Keratinocyte (primary cell): Measurements from ENCODE around the gene FAT2. TPM values are rescaled to one million over a fixed set of nuclear protein-coding genes. Genes with fewer than 3 reads are reported as not detected.

Experiments used
- DNase-seq: peaks from one replicate; pipeline ENCODE4 v3.0.0-alpha.2; 2011; ENCODE audit warnings: low read depth, missing footprints, low spot score
- FAIRE-seq: peaks from 2 replicates; lab custom pipeline; 2011; peaks lifted over from hg19 to GRCh38; lab: Jason Lieb, UNC
- H2AFZ ChIP-seq: 2 replicates; pipeline ENCODE4 v1.6.0; 2012; ENCODE audit warnings: low read length, control low read depth, inconsistent platforms; ENCODE audit not compliant: control insufficient read depth
- H3K27ac ChIP-seq: 2 replicates; pipeline ENCODE4 v1.5.1; 2011; ENCODE audit warnings: low read length; ENCODE audit not compliant: control insufficient read depth, insufficient read depth
- H3K27me3 ChIP-seq: 3 replicates; pipeline ENCODE4 v1.6.0; 2011; ENCODE audit warnings: low read length; ENCODE audit not compliant: control insufficient read depth, insufficient read depth; ENCODE audit errors: extremely low read depth
- H3K36me3 ChIP-seq, 2 experiments: 2 replicates in 1 of 2; 3 replicates in 1 of 2; pipeline ENCODE4 v1.5.1; 2011; ENCODE audit warnings: low read length in 2 of 2, mild to moderate bottlenecking in 1 of 2; ENCODE audit not compliant: control insufficient read depth in 2 of 2, insufficient read depth in 2 of 2; ENCODE audit errors: extremely low read depth in 1 of 2
- H3K4me1 ChIP-seq: 3 replicates; pipeline ENCODE4 v1.5.1; 2011; ENCODE audit warnings: low read length; ENCODE audit not compliant: control insufficient read depth, insufficient read depth; ENCODE audit errors: extremely low read depth
- H3K4me2 ChIP-seq: 3 replicates; pipeline ENCODE4 v1.6.0; 2011; ENCODE audit warnings: low read depth, low read length; ENCODE audit not compliant: control insufficient read depth, insufficient read depth; ENCODE audit errors: extremely low read depth
- H3K4me3 ChIP-seq, 3 experiments: fragments of 200-600 bp in 1 of 3; sonication (generic) in 1 of 3; 2 replicates in 2 of 3; 3 replicates in 1 of 3; pipeline ENCODE4 v1.5.1; 2011 to 2016; ENCODE audit warnings: low read length in 3 of 3, mild to moderate bottlenecking in 3 of 3, control low read depth in 2 of 3, inconsistent platforms in 1 of 3, low read depth in 1 of 3, mixed read lengths in 1 of 3, mixed run types in 1 of 3, moderate library complexity in 1 of 3; ENCODE audit not compliant: control insufficient read depth in 2 of 3, insufficient read depth in 2 of 3; ENCODE audit errors: extremely low read depth in 1 of 3
- H3K79me2 ChIP-seq: 2 replicates; pipeline ENCODE4 v1.6.0; 2012; ENCODE audit warnings: low read length; ENCODE audit not compliant: control insufficient read depth, insufficient read depth
- H3K9ac ChIP-seq: 3 replicates; pipeline ENCODE4 v1.6.0; 2011; ENCODE audit warnings: low read length; ENCODE audit not compliant: control insufficient read depth, insufficient read depth; ENCODE audit errors: extremely low read depth
- H3K9me1 ChIP-seq: 3 replicates; pipeline ENCODE4 v1.6.0; 2011; ENCODE audit warnings: low read length; ENCODE audit not compliant: control insufficient read depth, insufficient read depth; ENCODE audit errors: extremely low read depth
- H3K9me3 ChIP-seq: 2 replicates; pipeline ENCODE4 v1.5.1; 2012; ENCODE audit warnings: low read depth, low read length; ENCODE audit not compliant: control insufficient read depth
- H4K20me1 ChIP-seq: 3 replicates; pipeline ENCODE4 v1.6.0; 2011; ENCODE audit warnings: low read length; ENCODE audit not compliant: control insufficient read depth, insufficient read depth; ENCODE audit errors: extremely low read depth
- EZH2 ChIP-seq: IDR thresholded peaks from one replicate; pipeline ENCODE4 v1.6.1; 2012; ENCODE audit warnings: inconsistent platforms, mild to moderate bottlenecking, low read length, moderate library complexity
- dilution Hi-C: fragments of 300-500 bp; cut with MboI; formaldehyde crosslinking; loops from one replicate; pipeline ENCODE4 v1.7.0; 2020; ENCODE audit warnings: low sequenced_read_pairs; ENCODE audit not compliant: extremely low pct_ligation_motif_present
- polyA plus RNA-seq, 5 experiments: library from polyadenylated mRNA; depleted of rRNA in 3 of 5; stranded (reverse) in 3 of 5; stranded (forward) in 1 of 5; unstranded in 1 of 5; fragments of >200 nt; gene quantifications; 1 replicate in 1 of 5; 2 replicates in 3 of 5; 3 replicates in 1 of 5; pipeline versions ENCODE4 v1.2.1 to v1.2.3, GENCODE V29; 2011 to 2012; ENCODE audit warnings: missing spikeins in 2 of 5, low read depth in 1 of 5, low replicate concordance in 1 of 5
- TF ChIP-seq, protein P1 (sequence below), 3 experiments: IDR thresholded peaks in 1 of 3; conservative IDR thresholded peaks in 1 of 3; optimal IDR thresholded peaks in 1 of 3; 2 replicates in 2 of 3; 3 replicates in 1 of 3; pipeline versions ENCODE3 to v1.5.1; 2011; ENCODE audit warnings: low read length in 3 of 3, mild to moderate bottlenecking in 3 of 3, moderate library complexity in 2 of 3, control low read depth in 1 of 3, inconsistent platforms in 1 of 3; ENCODE audit not compliant: insufficient read depth in 2 of 3; ENCODE audit errors: extremely low read depth in 1 of 3

FAT2 gene
- polyA plus RNA-seq, 1 donor (not counting 4 experiments of a cell fraction or from before 2014, with no cell fraction given), result 35.0 TPM

DNA sequence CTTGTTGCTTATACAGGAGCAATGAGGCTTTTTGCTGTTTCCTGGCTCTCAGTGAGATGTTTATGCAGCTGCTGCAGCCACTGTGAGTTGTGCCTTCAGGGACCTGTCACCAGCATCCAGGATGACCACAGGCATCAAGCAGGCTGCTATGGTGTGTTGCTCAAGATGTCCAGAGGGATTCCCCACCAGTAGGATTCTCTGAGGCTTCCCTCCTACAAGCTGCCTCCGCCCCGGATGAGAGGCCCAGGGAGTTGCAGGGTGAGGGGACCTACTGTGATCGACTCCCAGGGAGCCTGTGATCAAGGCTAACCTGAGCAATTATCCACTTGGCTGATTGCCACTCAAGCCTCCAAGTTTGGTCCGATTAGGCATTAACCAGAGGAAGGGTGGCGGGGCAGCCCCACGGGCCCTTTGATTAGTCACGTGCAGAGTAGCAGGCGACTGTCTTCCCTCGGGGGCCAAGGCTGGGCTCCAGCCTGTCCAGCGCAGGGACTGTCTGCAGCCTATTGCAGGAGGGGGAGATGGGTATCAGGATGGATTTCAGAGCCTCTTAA lies 1.8 kb upstream of the FAT2 start:
- no peaks in the 10 kb centered on the region for H3K27me3 ChIP-seq
- DNase-seq, result no peak
- H3K36me3 ChIP-seq, result peaks cover 2 to 5% of the 10 kb centered on the region in 2 experiments
- TF ChIP-seq, protein P1, sequence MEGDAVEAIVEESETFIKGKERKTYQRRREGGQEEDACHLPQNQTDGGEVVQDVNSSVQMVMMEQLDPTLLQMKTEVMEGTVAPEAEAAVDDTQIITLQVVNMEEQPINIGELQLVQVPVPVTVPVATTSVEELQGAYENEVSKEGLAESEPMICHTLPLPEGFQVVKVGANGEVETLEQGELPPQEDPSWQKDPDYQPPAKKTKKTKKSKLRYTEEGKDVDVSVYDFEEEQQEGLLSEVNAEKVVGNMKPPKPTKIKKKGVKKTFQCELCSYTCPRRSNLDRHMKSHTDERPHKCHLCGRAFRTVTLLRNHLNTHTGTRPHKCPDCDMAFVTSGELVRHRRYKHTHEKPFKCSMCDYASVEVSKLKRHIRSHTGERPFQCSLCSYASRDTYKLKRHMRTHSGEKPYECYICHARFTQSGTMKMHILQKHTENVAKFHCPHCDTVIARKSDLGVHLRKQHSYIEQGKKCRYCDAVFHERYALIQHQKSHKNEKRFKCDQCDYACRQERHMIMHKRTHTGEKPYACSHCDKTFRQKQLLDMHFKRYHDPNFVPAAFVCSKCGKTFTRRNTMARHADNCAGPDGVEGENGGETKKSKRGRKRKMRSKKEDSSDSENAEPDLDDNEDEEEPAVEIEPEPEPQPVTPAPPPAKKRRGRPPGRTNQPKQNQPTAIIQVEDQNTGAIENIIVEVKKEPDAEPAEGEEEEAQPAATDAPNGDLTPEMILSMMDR (optimal IDR thresholded peaks at IDR 0.05 in 1 of 3, IDR thresholded peaks at IDR 0.05 in 1 of 3, conservative IDR thresholded peaks at IDR 0.05 in 1 of 3; ENCODE audit: extremely low read depth in 1 of 3, insufficient read depth in 2 of 3, low read length in 3 of 3), result no peak
- no peak for TF ChIP-seq EZH2
- H3K4me1 ChIP-seq, result peaks cover 60% of the 10 kb centered on the region
- no peak overlapping the region for H3K27ac ChIP-seq
- H2AFZ ChIP-seq, result no peak overlapping the region
- dilution Hi-C loops, result no loop called here
- no peak overlapping the region for H3K9ac ChIP-seq
- no peak for FAIRE-seq
- H3K4me3 ChIP-seq, result no peak overlapping the region
- H4K20me1 ChIP-seq, result no peaks in the 10 kb centered on the region
- no peaks in the 10 kb centered on the region for H3K9me1 ChIP-seq
- peaks cover 37% of the 10 kb centered on the region for H3K79me2 ChIP-seq
- no peaks in the 10 kb centered on the region for H3K9me3 ChIP-seq
- H3K4me2 ChIP-seq, result no peak overlapping the region

DNA sequence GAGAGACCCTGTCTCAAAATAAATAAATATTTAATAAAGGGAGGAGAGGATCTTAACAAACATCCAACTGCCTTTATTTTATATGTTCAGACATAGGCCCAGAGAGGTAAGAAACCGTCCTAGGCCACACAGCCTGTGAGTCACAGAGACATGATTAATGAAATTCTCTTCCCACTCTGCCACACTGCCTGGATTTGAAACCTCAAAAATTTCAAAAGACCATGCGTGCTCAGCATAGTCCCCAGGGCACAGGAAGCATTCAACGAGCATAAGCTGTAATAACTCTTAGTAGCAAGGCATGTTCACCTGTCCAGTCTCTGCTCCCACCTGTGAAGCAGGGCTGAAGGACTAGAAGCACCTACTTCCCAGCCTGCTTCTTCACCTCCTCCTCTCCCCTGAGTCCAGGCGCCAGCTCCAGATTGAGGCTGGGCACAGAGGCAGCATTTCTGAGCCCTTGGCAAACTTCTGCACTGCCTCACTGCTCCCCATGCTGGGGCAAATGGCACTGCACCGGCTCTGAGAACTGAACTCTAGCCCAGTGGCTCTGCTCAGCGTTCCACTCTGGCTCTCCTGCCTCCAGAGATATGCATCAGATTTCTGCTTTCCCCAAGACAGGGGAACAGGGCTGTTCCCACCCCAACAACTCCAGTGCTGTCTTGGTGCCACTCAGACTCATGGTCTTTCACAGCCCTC lies 1.1 kb downstream of the FAT2 start:
- peak; percentile 99 for FAIRE-seq
- Histone ChIP-seq H3K27me3 (no peaks in the 10 kb centered on the region), H3K4me2 (peak overlapping the region; percentile 92), H3K4me1 (peaks cover 60% of the 10 kb centered on the region), H3K4me3 (peak overlapping the region; percentile 74 to 85 (median 78)), H3K9ac (peak overlapping the region; percentile 92), H4K20me1 (no peaks in the 10 kb centered on the region), H3K36me3 (peaks cover 2 to 13% of the 10 kb centered on the region in 2 experiments), H3K79me2 (peaks cover 65% of the 10 kb centered on the region), H3K27ac (peak overlapping the region; percentile 91), H3K9me1 (no peaks in the 10 kb centered on the region), H3K9me3 (no peaks in the 10 kb centered on the region), H2AFZ (no peak overlapping the region)
- no peak for DNase-seq
- dilution Hi-C loops, result no loop called here
- TF ChIP-seq EZH2, result no peak
- TF ChIP-seq, protein P1 (optimal IDR thresholded peaks at IDR 0.05 in 1 of 3, IDR thresholded peaks at IDR 0.05 in 1 of 3, conservative IDR thresholded peaks at IDR 0.05 in 1 of 3; ENCODE audit: extremely low read depth in 1 of 3, insufficient read depth in 2 of 3, low read length in 3 of 3), result no peak
